Measurements from ENCODE around the gene RAB3IP. TPM values are rescaled to one million over a fixed set of nuclear protein-coding genes. Genes with fewer than 3 reads are reported as not detected.

The RAB3IP gene
- total RNA-seq, 1 donor from 2014 or later, result 14.1 TPM

DNA sequence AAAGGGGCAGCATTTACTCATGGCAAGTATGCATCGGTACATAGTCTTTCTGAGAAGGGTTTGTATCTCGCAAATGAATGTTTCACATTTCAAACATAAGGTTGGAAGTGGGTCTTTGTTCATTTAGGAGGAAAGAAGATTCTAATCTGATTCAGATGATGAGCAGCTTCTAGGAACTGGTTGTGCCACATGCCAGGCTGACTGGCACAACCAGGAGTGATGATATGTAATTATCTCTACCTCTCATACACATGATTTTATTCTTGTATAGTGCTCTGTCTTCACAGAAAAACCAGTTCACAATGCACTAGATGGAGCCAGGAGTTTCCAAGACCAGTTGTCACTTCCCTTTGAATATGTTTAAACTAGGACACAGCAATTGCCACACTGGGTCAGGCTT, 25.8 kb upstream of the RAB3IP start:
- Mint-ChIP-seq H3K4me1 (ENCODE audit: unreplicated experiment) (no peaks in the 10 kb centered on the region), H3K9me3 (ENCODE audit: unreplicated experiment) (no peaks in the 10 kb centered on the region), H3K4me3 (ENCODE audit: unreplicated experiment) (no peak overlapping the region), H3K27ac (ENCODE audit: unreplicated experiment) (no peak overlapping the region), H3K27me3 (ENCODE audit: unreplicated experiment) (peaks cover 2% of the 10 kb centered on the region), H3K36me3 (ENCODE audit: low read depth, unreplicated experiment) (no peaks in the 10 kb centered on the region)
- DNase-seq (ENCODE audit: low spot score), result no peak
- TF ChIP-seq CTCF (IDR thresholded peaks at IDR 0.05; ENCODE audit: unreplicated experiment), result no peak

GRCh38 chr12:69714542-69714941, 24.1 kb upstream of the RAB3IP start:
- DNase-seq (ENCODE audit: low spot score), result no peak
- Mint-ChIP-seq H3K4me3 (ENCODE audit: unreplicated experiment) (no peak overlapping the region), H3K27ac (ENCODE audit: unreplicated experiment) (no peak overlapping the region), H3K9me3 (ENCODE audit: unreplicated experiment) (no peaks in the 10 kb centered on the region), H3K27me3 (ENCODE audit: unreplicated experiment) (peaks cover 2% of the 10 kb centered on the region), H3K4me1 (ENCODE audit: unreplicated experiment) (no peaks in the 10 kb centered on the region), H3K36me3 (ENCODE audit: low read depth, unreplicated experiment) (no peaks in the 10 kb centered on the region)
- no peak for TF ChIP-seq CTCF (IDR thresholded peaks at IDR 0.05; ENCODE audit: unreplicated experiment)

DNA sequence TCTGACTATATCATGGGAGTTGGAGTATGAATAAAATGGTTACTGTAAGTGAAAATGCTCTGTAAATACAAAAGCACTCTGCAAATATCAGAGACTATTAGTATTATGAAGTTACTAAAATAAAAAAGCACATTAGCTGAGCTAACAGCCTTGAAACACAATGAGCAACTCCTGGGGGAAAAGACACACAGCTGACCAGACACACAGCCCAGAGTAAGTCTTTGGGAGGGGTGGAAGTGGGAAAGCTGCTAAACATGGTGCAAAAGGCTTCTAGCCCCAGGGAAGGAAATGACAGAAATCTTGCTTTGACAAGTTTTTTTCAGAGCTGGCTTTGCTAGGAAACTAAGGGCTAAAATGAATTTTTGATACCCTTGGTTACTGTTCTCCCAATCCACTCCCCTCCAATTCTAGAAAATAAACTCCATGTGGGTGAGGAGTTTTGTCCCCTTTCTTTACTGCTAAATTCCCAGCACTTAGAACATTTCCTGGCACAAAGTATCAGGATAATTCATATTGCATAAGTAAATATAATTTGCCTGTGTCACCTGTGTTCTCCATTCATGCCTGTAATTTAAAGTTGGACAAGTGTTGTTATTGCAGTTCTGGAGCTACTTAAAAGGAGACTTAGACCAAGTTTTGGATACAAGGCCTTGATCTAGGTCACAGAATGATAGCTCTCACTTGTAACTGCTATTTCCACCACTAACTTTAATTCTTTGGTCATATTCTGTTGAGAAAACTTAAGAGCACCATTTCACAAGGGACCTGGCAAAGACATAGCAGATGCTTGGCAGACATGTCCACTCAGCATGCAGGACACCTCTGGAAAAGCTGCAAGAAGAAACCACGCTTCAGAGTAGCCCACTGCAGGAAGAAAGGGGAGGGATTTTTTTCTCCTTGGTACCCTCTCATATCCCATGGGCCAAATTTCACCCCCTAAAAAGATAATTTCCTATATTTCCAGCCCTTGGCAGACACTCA, 19.0 kb upstream of the RAB3IP start:
- no peak overlapping the region for H3K4me3 Mint-ChIP-seq (ENCODE audit: unreplicated experiment)
- TF ChIP-seq CTCF (IDR thresholded peaks at IDR 0.05; ENCODE audit: unreplicated experiment), result no peak
- peaks cover 2% of the 10 kb centered on the region for H3K27me3 Mint-ChIP-seq (ENCODE audit: unreplicated experiment)
- H3K9me3 Mint-ChIP-seq (ENCODE audit: unreplicated experiment), result no peaks in the 10 kb centered on the region
- peaks cover 2% of the 10 kb centered on the region for H3K4me1 Mint-ChIP-seq (ENCODE audit: unreplicated experiment)
- no peak for DNase-seq (ENCODE audit: low spot score)
- H3K36me3 Mint-ChIP-seq (ENCODE audit: low read depth, unreplicated experiment), result no peaks in the 10 kb centered on the region
- H3K27ac Mint-ChIP-seq (ENCODE audit: unreplicated experiment), result no peak overlapping the region

- H3K4me1 Mint-ChIP-seq (ENCODE audit: unreplicated experiment), result peaks cover 8% of the 10 kb centered on the region
- H3K4me3 Mint-ChIP-seq (ENCODE audit: unreplicated experiment), result no peak overlapping the region
- no peak for TF ChIP-seq CTCF (IDR thresholded peaks at IDR 0.05; ENCODE audit: unreplicated experiment)
- H3K36me3 Mint-ChIP-seq (ENCODE audit: low read depth, unreplicated experiment), result no peaks in the 10 kb centered on the region
- no peak for DNase-seq (ENCODE audit: low spot score)
- no peak overlapping the region for H3K27ac Mint-ChIP-seq (ENCODE audit: unreplicated experiment)
- H3K9me3 Mint-ChIP-seq (ENCODE audit: unreplicated experiment), result no peaks in the 10 kb centered on the region
- peaks cover 2% of the 10 kb centered on the region for H3K27me3 Mint-ChIP-seq (ENCODE audit: unreplicated experiment)
Measured at GRCh38 chr12:69720750-69721149, 17.9 kb upstream of the RAB3IP start.

DNA sequence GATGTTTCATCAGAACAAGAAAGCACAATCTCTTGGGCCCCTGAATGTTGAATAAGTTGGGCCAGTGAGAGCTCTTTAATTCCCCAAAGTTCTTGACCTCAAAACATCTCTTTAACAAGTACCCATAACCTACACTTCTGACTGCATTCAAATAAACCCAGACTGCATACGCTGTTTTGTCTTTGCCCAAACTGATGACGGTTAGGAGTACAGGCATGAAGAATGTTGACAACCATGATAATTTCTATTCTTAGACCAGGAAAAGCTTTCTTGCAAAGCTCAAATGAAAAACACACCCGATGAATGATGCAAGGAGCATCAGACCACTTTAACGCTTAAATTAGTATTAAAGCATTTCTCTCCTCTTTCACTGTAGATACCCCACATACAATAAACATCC, 11.7 kb upstream of the RAB3IP start:
- Mint-ChIP-seq H3K4me3 (ENCODE audit: unreplicated experiment) (no peak overlapping the region), H3K27me3 (ENCODE audit: unreplicated experiment) (no peaks in the 10 kb centered on the region), H3K4me1 (ENCODE audit: unreplicated experiment) (peaks cover 8% of the 10 kb centered on the region), H3K27ac (ENCODE audit: unreplicated experiment) (no peak overlapping the region), H3K36me3 (ENCODE audit: low read depth, unreplicated experiment) (no peaks in the 10 kb centered on the region), H3K9me3 (ENCODE audit: unreplicated experiment) (no peaks in the 10 kb centered on the region)
- no peak for TF ChIP-seq CTCF (IDR thresholded peaks at IDR 0.05; ENCODE audit: unreplicated experiment)
- DNase-seq (ENCODE audit: low spot score), result no peak

Measured in endothelial cell (in vitro differentiated cells).